ENCODE measurements around the gene ANKRD12. TPM values are rescaled to one million over a fixed set of nuclear protein-coding genes. Genes with fewer than 3 reads are reported as not detected.

The ANKRD12 gene
- total RNA-seq, 1 experiment from 2014 or later: 43.4 TPM

DNA sequence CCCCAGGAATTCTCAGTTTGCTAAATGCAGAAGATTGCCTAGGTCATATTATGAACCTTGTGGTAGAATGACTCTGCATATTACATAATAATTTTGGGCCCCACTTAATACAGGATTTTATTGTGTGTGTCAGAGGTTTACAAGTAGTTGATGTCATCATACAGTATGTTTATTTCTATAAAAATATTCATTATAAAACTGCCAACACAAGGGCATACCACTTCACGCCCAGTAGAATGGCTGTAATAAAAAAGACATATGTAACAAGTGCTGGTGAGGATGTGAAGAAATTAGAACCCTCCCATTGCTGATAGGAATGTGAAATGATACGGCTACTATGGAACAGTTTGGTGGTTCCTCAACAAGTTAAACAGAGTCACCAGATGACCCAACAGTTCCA lies 136.6 kb downstream of the ANKRD12 start (continued):
- TF ChIP-seq CREB1 (CRISPR knock-in tag; IDR thresholded peaks at IDR 0.05) (no peak), ZNF512 (CRISPR knock-in tag; IDR thresholded peaks at IDR 0.05; ENCODE audit: borderline replicate concordance) (no peak)

DNA sequence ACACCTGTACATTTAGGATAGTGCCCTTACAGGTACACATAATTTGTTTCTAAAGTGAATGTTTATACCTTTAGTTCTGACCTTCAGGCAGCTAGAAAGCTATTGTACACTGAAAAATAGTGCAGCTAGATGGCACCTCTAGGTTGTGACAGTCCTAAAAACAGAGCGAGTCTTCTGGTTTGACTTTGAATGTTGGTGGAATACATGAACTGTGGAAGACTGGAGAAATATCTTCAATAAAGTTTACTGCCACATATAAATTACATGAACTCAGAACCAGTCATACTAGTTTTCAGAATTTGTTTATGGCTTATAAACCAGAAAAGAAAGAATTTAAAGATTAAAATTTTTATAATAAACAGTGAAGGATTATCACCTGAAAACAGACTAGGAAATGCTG lies 139.3 kb downstream of the ANKRD12 start:
- TF ChIP-seq, protein P1, sequence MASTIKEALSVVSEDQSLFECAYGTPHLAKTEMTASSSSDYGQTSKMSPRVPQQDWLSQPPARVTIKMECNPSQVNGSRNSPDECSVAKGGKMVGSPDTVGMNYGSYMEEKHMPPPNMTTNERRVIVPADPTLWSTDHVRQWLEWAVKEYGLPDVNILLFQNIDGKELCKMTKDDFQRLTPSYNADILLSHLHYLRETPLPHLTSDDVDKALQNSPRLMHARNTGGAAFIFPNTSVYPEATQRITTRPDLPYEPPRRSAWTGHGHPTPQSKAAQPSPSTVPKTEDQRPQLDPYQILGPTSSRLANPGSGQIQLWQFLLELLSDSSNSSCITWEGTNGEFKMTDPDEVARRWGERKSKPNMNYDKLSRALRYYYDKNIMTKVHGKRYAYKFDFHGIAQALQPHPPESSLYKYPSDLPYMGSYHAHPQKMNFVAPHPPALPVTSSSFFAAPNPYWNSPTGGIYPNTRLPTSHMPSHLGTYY (CRISPR knock-in tag; IDR thresholded peaks at IDR 0.05): no peak
- TF ChIP-seq KAT7 (CRISPR knock-in tag; IDR thresholded peaks at IDR 0.05; ENCODE audit: borderline replicate concordance): no peak
- no peak for TF ChIP-seq ZNF423 (CRISPR knock-in tag; IDR thresholded peaks at IDR 0.05)
- TF ChIP-seq MYBL2 (CRISPR knock-in tag; IDR thresholded peaks at IDR 0.05): no peak
- TF ChIP-seq ATF3 (CRISPR knock-in tag; conservative IDR thresholded peaks at IDR 0.05): no peak
- TF ChIP-seq ZNF219 (CRISPR knock-in tag; IDR thresholded peaks at IDR 0.05; ENCODE audit: borderline replicate concordance): no peak
- TF ChIP-seq ZBTB21 (CRISPR knock-in tag; IDR thresholded peaks at IDR 0.05; ENCODE audit: borderline replicate concordance): no peak
- TF ChIP-seq HMGA2 (CRISPR knock-in tag; IDR thresholded peaks at IDR 0.05): no peak
- TF ChIP-seq ZNF671 (CRISPR knock-in tag; IDR thresholded peaks at IDR 0.05): no peak
- TF ChIP-seq CBFB (CRISPR knock-in tag; IDR thresholded peaks at IDR 0.05; ENCODE audit: low read depth): no peak
- no peak for TF ChIP-seq CDX4 (CRISPR knock-in tag; IDR thresholded peaks at IDR 0.05; ENCODE audit: borderline replicate concordance)
- TF ChIP-seq, protein P2, sequence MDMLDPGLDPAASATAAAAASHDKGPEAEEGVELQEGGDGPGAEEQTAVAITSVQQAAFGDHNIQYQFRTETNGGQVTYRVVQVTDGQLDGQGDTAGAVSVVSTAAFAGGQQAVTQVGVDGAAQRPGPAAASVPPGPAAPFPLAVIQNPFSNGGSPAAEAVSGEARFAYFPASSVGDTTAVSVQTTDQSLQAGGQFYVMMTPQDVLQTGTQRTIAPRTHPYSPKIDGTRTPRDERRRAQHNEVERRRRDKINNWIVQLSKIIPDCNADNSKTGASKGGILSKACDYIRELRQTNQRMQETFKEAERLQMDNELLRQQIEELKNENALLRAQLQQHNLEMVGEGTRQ (CRISPR knock-in tag; IDR thresholded peaks at IDR 0.05): no peak
- TF ChIP-seq NR2C2 (CRISPR knock-in tag; IDR thresholded peaks at IDR 0.05): no peak
- TF ChIP-seq TEAD4 (CRISPR knock-in tag; IDR thresholded peaks at IDR 0.05): no peak
- TF ChIP-seq TP53 (CRISPR knock-in tag; IDR thresholded peaks at IDR 0.05): no peak
- no peak for TF ChIP-seq ETV6 (CRISPR knock-in tag; IDR thresholded peaks at IDR 0.05)
- TF ChIP-seq EMX1 (CRISPR knock-in tag; IDR thresholded peaks at IDR 0.05): no peak
- no peak for TF ChIP-seq NR3C1 (CRISPR knock-in tag; conservative IDR thresholded peaks at IDR 0.05; ENCODE audit: low read depth)
- TF ChIP-seq USF1 (CRISPR knock-in tag; IDR thresholded peaks at IDR 0.05): no peak
- DNase-seq (ENCODE audit: low spot score) (no peak), ATAC-seq (no peak)
- POLR2A ChIA-PET: no interaction called here
- no peaks in the 10 kb centered on the region for H3K4me1 Mint-ChIP-seq
- H3K9me3 Mint-ChIP-seq: peaks cover 6% of the 10 kb centered on the region; the same call in 1 of the 2 replicates
- CTCF ChIA-PET: interaction anchor here (1.5 kb wide), 1 partner anchor 128 kb away, joined by 4 read pairs; no protein-coding TSS in a partner anchor
- H3K27ac Mint-ChIP-seq: no peak overlapping the region
- no peak overlapping the region for H3K4me3 Mint-ChIP-seq
- H3K27me3 Mint-ChIP-seq (ENCODE audit: low read depth): no peaks in the 10 kb centered on the region
- H3K36me3 Mint-ChIP-seq: peaks cover 40% of the 10 kb centered on the region

DNA sequence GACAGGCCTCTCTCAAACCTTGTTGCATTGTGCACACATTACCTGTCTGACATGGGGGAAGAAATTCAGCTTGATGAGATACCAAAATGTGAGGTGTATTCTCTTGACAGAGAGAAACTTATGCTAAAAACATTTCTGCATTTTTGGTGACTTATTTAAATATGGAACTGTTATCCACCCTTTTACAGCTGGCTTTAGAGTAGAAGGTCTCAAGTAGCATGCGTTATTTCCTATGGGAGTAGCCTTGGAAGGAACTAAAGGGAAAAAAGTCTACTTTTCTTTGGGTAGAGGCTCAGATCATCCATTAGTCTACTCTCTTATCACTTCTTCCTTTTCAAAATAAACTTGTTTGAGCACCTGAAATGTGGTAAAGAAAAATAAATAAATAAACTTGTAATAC lies 141.4 kb downstream of the ANKRD12 start:
- no peak overlapping the region for H3K27ac Mint-ChIP-seq
- H3K4me1 Mint-ChIP-seq: no peaks in the 10 kb centered on the region
- H3K4me3 Mint-ChIP-seq: no peak overlapping the region
- DNase-seq (ENCODE audit: low spot score) (no peak), ATAC-seq (no peak)
- ChIA-PET POLR2A (no interaction called here), CTCF (no interaction called here)
- TF ChIP-seq, protein P3, sequence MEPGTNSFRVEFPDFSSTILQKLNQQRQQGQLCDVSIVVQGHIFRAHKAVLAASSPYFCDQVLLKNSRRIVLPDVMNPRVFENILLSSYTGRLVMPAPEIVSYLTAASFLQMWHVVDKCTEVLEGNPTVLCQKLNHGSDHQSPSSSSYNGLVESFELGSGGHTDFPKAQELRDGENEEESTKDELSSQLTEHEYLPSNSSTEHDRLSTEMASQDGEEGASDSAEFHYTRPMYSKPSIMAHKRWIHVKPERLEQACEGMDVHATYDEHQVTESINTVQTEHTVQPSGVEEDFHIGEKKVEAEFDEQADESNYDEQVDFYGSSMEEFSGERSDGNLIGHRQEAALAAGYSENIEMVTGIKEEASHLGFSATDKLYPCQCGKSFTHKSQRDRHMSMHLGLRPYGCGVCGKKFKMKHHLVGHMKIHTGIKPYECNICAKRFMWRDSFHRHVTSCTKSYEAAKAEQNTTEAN (CRISPR knock-in tag; IDR thresholded peaks at IDR 0.05): no peak
- TF ChIP-seq, protein P4, sequence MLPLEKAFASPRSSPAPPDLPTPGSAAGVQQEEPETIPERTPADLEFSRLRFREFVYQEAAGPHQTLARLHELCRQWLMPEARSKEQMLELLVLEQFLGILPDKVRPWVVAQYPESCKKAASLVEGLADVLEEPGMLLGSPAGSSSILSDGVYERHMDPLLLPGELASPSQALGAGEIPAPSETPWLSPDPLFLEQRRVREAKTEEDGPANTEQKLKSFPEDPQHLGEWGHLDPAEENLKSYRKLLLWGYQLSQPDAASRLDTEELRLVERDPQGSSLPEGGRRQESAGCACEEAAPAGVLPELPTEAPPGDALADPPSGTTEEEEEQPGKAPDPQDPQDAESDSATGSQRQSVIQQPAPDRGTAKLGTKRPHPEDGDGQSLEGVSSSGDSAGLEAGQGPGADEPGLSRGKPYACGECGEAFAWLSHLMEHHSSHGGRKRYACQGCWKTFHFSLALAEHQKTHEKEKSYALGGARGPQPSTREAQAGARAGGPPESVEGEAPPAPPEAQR (CRISPR knock-in tag; IDR thresholded peaks at IDR 0.05): no peak
- TF ChIP-seq, protein P5, sequence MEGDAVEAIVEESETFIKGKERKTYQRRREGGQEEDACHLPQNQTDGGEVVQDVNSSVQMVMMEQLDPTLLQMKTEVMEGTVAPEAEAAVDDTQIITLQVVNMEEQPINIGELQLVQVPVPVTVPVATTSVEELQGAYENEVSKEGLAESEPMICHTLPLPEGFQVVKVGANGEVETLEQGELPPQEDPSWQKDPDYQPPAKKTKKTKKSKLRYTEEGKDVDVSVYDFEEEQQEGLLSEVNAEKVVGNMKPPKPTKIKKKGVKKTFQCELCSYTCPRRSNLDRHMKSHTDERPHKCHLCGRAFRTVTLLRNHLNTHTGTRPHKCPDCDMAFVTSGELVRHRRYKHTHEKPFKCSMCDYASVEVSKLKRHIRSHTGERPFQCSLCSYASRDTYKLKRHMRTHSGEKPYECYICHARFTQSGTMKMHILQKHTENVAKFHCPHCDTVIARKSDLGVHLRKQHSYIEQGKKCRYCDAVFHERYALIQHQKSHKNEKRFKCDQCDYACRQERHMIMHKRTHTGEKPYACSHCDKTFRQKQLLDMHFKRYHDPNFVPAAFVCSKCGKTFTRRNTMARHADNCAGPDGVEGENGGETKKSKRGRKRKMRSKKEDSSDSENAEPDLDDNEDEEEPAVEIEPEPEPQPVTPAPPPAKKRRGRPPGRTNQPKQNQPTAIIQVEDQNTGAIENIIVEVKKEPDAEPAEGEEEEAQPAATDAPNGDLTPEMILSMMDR (IDR thresholded peaks at IDR 0.05): no peak
- TF ChIP-seq ELF4 (CRISPR knock-in tag; IDR thresholded peaks at IDR 0.05; ENCODE audit: low read depth): no peak
- H3K27me3 Mint-ChIP-seq (ENCODE audit: low read depth): no peaks in the 10 kb centered on the region
- no peaks in the 10 kb centered on the region; the same call in 1 of the 2 replicates for H3K9me3 Mint-ChIP-seq
- H3K36me3 Mint-ChIP-seq: peaks cover 32% of the 10 kb centered on the region
